Esophagus muscularis mucosa (tissue), 3 donors: Measurements from ENCODE around the gene PLOD2.

ENCODE experiments used
- POLR2A ChIP-seq: fragments of 450-650 bp; IDR thresholded peaks from one replicate; pipeline ENCODE4 v1.6.1; 2017; ENCODE audit warnings: antibody characterized with exemption, moderate library complexity, mild to moderate bottlenecking, low read depth
- POLR2AphosphoS5 ChIP-seq, 2 donors: sonication (generic); formaldehyde crosslinking; IDR thresholded peaks; one replicate each; pipeline ENCODE4 v1.6.1; 2017; ENCODE audit warnings: antibody characterized with exemption in 2 of 2
- TF ChIP-seq, protein P1 (sequence below), 3 experiments: fragments of 200-600 bp in 2 of 3; fragments of 450-650 bp in 1 of 3; sonication (generic) in 2 of 3; IDR thresholded peaks; one replicate each; pipeline ENCODE4 v1.5.1; 2017 to 2019; ENCODE audit warnings: antibody characterized with exemption in 3 of 3, mild to moderate bottlenecking in 2 of 3, moderate library complexity in 1 of 3

DNA sequence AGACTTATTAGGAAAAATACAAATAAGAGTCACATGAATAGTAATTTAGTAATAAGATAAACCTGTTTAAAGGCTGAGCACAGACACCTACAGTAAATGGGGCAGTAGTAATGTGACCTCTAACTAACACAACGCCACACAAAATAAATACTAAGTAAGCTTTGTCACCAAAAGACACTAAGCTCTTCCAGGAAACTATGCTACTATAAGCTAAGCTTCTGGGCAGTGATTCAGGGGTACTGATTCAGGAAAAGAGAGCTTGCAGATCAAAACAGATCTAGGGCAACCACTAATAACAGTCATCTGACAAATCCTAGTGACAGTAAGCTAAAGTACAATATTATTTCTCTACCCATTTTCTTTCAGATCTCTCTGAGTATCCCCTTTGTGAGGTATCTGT, 68.8 kb downstream of the PLOD2 start:
- TF ChIP-seq, protein P1, sequence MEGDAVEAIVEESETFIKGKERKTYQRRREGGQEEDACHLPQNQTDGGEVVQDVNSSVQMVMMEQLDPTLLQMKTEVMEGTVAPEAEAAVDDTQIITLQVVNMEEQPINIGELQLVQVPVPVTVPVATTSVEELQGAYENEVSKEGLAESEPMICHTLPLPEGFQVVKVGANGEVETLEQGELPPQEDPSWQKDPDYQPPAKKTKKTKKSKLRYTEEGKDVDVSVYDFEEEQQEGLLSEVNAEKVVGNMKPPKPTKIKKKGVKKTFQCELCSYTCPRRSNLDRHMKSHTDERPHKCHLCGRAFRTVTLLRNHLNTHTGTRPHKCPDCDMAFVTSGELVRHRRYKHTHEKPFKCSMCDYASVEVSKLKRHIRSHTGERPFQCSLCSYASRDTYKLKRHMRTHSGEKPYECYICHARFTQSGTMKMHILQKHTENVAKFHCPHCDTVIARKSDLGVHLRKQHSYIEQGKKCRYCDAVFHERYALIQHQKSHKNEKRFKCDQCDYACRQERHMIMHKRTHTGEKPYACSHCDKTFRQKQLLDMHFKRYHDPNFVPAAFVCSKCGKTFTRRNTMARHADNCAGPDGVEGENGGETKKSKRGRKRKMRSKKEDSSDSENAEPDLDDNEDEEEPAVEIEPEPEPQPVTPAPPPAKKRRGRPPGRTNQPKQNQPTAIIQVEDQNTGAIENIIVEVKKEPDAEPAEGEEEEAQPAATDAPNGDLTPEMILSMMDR (IDR thresholded peaks at IDR 0.05) = no peak
- TF ChIP-seq POLR2A (no peak), POLR2AphosphoS5 (IDR thresholded peaks at IDR 0.05) (no peak)
